ENCODE measurements around the gene TICAM1.

Gene TICAM1

GRCh38 chr19:4776436-4777211 is 54.9 kb downstream of the TICAM1 start:
- H3K27ac ChIP-seq: no peak overlapping the region
- TF ChIP-seq CTCF (conservative IDR thresholded peaks at IDR 0.05): no peak
- no peak for TF ChIP-seq ZFX (IDR thresholded peaks at IDR 0.05)

GRCh38 chr19:4775627-4776152 is 55.8 kb downstream of the TICAM1 start:
- TF ChIP-seq ZFX (IDR thresholded peaks at IDR 0.05) (no peak), CTCF (conservative IDR thresholded peaks at IDR 0.05) (no peak)
- no peak overlapping the region for H3K27ac ChIP-seq

- no peak overlapping the region for H3K27ac ChIP-seq
- TF ChIP-seq CTCF (conservative IDR thresholded peaks at IDR 0.05) (no peak), ZFX (IDR thresholded peaks at IDR 0.05) (no peak)
Measured at GRCh38 chr19:4774136-4774535, 57.4 kb downstream of the TICAM1 start.

- H3K27ac ChIP-seq: no peak overlapping the region
- no peak for TF ChIP-seq CTCF (conservative IDR thresholded peaks at IDR 0.05)
- TF ChIP-seq ZFX (IDR thresholded peaks at IDR 0.05): no peak
Measured at GRCh38 chr19:4773047-4773640, 58.4 kb downstream of the TICAM1 start.

- no peak overlapping the region for H3K27ac ChIP-seq
- TF ChIP-seq ZFX (IDR thresholded peaks at IDR 0.05) (no peak), CTCF (conservative IDR thresholded peaks at IDR 0.05) (no peak)
Measured at GRCh38 chr19:4772566-4772965, 58.9 kb downstream of the TICAM1 start.

GRCh38 chr19:4768934-4769777 is 62.4 kb downstream of the TICAM1 start:
- TF ChIP-seq ZFX (IDR thresholded peaks at IDR 0.05) (no peak), CTCF (conservative IDR thresholded peaks at IDR 0.05) (no peak)
- no peak overlapping the region for H3K27ac ChIP-seq

All from C4-2B (cell line).